Hematopoietic multipotent progenitor cell treated with erythropoietin and hydrocortisone succinate and interleukin-3 and kit ligand, for 8 days (in vitro differentiated cells): ENCODE results near the gene HEXIM1.
A peak's percentile ranks its signal among the peaks of the same experiment; 100 is the strongest.

Experiments
- DNase-seq: peaks from one replicate; pipeline ENCODE4 v3.0.0-alpha.2; 2015

Gene HEXIM1

GRCh38 chr17:45147581-45148182 is 593 bp upstream of the HEXIM1 start:
- peak; percentile 95 for DNase-seq

GRCh38 chr17:45149037-45149668 is 878 bp downstream of the HEXIM1 start:
- peak; percentile 83 for DNase-seq

GRCh38 chr17:45149669-45150664 is 1.7 kb downstream of the HEXIM1 start:
- DNase-seq: peak; percentile 49

- DNase-seq: no peak
Observed at GRCh38 chr17:45150911-45151809, 2.9 kb downstream of the HEXIM1 start.

GRCh38 chr17:45155029-45155428 is 6.8 kb downstream of the HEXIM1 start:
- no peak for DNase-seq

GRCh38 chr17:45155483-45155882 is 7.2 kb downstream of the HEXIM1 start:
- DNase-seq: no peak

GRCh38 chr17:45156242-45156641 is 8.0 kb downstream of the HEXIM1 start:
- DNase-seq: no peak

- DNase-seq: peak; percentile 59
Observed at GRCh38 chr17:45160447-45161287, 12.4 kb downstream of the HEXIM1 start.

- peak; percentile 100 for DNase-seq
Observed at GRCh38 chr17:45161288-45162024, 13.2 kb downstream of the HEXIM1 start, which contains the start of gene HEXIM2. HEXIM2 (plus strand) TSS chr17:45161875; CDS start chr17:45162794, 919 bp downstream.

GRCh38 chr17:45162025-45162687 is 13.9 kb downstream of the HEXIM1 start:
- no peak for DNase-seq

GRCh38 chr17:45164734-45165269 is 16.5 kb downstream of the HEXIM1 start:
- DNase-seq: no peak

- no peak for DNase-seq
Observed at GRCh38 chr17:45168991-45169752, 20.9 kb downstream of the HEXIM1 start.

- no peak for DNase-seq
Observed at GRCh38 chr17:45170280-45170930, 22.1 kb downstream of the HEXIM1 start.

- DNase-seq: peak; percentile 50
Observed at GRCh38 chr17:45170931-45171337, 22.7 kb downstream of the HEXIM1 start.

GRCh38 chr17:45171338-45172231 is 23.3 kb downstream of the HEXIM1 start:
- no peak for DNase-seq

- no peak for DNase-seq
Observed at GRCh38 chr17:45172232-45172540, 23.9 kb downstream of the HEXIM1 start.

GRCh38 chr17:45172541-45173286 is 24.4 kb downstream of the HEXIM1 start:
- peak; percentile 44 for DNase-seq
